ENCODE data around the gene ALKBH5.

ALKBH5 gene

GRCh38 chr17:18245038-18245776, 61.6 kb downstream of the ALKBH5 start:
- DNase-seq (ENCODE audit: low read depth), result no peak

DNA sequence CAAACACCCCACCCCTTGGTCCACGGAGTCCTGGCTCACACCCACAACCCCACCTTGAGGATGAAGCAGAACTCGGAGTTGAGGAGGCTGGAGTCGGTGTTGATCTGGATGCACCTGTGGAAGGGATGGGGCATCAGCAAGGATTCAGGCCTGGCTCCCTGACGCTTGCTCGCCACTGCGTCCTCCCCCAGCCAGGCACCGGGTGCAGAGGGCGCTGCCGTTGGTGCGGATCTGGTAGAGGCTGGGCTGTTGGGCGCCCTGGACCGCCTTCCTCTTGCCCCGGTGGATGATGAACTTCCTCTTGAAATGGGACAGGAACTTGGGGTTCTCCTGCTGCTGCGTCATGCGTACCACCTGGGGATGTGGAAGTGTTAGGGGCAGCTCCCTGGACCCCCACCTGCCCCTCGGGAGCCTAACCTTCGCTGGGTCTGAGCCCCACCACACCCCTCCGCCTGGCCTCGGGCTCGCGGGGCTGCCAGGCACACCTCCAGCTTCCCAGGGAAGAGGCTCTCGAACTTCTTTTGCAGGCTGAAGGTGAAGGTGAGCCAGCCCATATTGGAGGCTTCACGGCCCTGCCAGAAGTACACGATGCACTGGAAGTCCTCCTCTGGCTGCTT, 62.6 kb downstream of the ALKBH5 start:
- no peak for DNase-seq (ENCODE audit: low read depth)

GRCh38 chr17:18246880-18247612, 63.4 kb downstream of the ALKBH5 start:
- no peak for DNase-seq (ENCODE audit: low read depth)

GRCh38 chr17:18247613-18248001, 64.0 kb downstream of the ALKBH5 start:
- no peak for DNase-seq (ENCODE audit: low read depth)

DNA sequence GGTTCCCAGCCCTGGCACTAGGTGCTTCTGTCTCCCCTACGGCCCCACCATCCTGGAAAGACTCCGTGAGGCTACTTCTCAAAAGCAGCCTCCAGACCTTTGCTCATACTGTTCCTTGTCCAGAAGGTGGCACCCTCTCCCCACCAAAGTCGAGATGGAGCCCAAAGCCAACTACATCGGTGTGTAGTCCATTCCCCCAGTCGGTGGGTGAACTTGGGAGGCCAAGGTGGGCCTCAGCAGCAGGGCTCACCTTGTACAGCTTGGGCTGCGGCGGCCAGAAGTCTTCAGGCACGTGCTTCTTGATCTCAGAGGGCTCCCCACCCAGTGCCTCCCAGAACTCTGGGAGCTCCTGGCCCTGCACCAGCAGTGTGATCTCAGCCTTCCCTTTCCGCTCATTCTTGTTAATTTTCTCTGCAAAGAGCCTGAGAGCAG, 64.7 kb downstream of the ALKBH5 start:
- peak; percentile 44 for DNase-seq (ENCODE audit: low read depth)

- no peak for DNase-seq (ENCODE audit: low read depth)
These were observed 65.2 kb downstream of the ALKBH5 start for GRCh38 chr17:18248811-18249210.

- DNase-seq (ENCODE audit: low read depth), result no peak
These were observed 66.6 kb downstream of the ALKBH5 start for GRCh38 chr17:18250259-18250658.

DNA sequence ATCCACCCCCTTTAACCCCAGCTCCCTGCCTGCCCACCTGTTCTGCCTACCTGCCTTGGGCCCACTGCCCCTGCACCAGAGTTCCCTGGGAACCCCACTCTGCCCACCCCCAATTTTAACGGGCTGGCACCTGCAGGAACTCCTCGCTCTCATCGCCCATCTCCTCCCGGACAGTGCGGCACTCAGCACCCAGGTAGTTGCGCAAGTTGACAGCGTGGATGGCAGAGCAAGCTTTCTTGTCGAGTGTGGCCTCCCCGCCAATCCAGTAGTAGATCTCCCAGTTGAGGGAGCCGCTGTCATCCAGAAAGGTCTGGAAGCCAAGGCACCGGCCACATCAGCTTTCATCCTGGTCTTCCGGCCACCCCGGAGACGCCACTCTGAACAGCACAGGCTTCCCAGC, 67.1 kb downstream of the ALKBH5 start:
- no peak for DNase-seq (ENCODE audit: low read depth)

DNA sequence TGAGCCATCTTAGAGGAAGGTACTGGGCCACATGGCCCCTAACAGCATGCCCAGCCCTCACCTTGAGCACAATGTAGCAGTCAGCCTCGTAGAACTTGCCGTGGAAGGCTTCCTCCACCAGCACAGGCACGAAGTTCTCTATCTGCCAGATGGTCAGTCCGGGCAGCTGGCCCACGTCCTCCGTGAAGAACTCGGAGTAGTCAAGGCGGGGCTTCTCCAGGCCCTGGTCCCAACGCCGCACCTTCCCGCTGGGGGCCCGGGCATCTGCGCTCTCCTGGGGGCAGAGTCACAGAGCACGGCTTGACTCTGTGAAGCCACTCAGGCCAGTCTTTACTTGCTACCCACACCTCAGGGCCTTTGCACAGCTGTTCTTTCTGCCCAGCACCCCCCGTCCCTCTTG, 67.6 kb downstream of the ALKBH5 start:
- DNase-seq (ENCODE audit: low read depth), result no peak

- DNase-seq (ENCODE audit: low read depth), result no peak
These were observed 68.5 kb downstream of the ALKBH5 start for GRCh38 chr17:18252160-18252559.

DNA sequence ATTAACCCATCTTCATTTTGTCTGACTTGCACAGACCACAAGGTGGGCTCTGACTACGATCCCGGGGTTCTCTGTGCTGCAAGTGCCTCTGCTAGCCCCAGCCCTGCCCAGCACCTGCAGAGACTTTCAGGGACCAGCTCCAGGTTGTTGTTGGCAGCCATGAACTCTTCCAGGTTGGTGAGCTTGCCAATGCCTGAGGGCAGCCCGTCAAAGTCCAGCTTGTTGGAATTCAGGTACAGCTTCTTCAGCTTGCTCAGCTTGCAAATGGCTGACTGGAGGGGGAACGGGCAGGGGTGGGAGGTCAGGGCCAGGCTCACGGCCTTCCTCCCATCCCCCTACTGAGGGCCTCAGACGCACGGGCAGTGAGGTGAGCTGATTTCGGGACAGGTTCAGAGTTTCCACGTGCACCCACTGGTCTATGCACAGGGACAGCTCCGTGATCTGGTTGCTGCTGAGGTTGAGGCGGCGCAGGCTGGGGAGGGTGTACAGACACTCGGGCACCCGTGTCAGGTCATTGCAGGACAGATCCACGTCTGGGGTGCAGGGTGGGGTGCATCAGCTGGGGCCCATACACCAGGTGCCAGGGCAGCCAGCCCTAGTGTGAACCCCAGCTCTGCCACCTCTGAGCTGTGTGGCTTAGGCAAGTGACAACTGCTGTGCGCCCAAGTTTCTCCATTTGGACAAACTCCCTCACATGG, 69.7 kb downstream of the ALKBH5 start:
- DNase-seq (ENCODE audit: low read depth), result no peak

GRCh38 chr17:18253947-18254821, 70.6 kb downstream of the ALKBH5 start:
- no peak for DNase-seq (ENCODE audit: low read depth)

DNA sequence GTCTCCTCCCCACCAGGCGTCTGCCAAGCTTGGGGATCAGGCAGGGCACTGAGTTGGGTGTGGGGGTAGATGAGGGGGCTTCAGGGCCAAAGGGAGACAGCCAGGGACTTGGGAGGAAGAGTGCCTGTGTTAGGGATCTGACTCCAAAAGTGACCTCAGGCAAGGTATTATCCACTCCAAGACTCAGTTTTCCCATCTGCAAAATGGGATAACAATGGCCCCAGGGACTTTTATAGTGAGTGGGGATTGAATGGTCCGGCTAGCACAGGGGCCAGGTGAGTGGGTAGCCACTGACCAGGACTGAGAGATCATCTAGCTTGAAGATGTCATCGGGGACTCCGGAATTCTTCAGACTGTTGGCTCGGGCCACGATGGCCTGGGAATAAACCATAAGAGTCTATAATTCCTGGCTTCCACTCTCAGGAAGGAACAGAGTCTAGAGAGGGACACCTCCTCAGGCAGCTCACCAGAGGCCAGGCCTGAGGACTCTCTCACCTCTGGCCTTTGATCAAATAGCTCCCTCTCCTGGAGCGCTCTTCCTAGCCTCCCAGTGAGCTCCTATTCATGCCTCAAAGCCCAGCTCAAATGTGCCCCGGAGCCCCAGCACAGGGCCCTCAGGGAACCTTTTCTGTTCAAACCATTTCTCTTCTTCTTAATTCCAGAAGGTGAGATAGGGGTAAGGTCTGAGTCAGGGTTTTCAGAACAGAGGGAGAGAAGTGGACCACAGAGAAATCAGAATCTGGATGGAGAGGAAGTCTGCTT, 71.4 kb downstream of the ALKBH5 start:
- DNase-seq (ENCODE audit: low read depth), result no peak

DNA sequence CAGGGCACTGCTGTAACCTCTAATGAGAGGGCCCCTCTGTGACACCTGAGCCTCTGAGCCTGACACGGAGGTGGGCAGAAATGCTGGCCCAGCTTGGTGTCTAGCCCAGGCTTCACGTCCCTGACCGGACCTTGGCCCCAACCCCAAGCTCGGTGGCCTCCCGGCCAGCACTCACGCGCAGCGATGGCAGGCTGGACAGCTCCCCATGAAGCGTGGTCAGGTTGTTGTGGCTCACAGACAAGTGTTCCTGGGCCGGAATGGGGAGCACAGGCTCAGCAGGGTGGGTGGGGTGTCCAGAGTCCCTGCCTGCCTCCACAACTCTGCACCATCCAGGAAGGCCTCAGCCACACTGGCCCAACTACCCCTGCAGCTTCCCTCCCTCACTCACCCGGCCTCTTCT, 72.7 kb downstream of the ALKBH5 start:
- no peak for DNase-seq (ENCODE audit: low read depth)

- DNase-seq (ENCODE audit: low read depth), result no peak
These were observed 73.1 kb downstream of the ALKBH5 start for GRCh38 chr17:18256776-18257175.

DNA sequence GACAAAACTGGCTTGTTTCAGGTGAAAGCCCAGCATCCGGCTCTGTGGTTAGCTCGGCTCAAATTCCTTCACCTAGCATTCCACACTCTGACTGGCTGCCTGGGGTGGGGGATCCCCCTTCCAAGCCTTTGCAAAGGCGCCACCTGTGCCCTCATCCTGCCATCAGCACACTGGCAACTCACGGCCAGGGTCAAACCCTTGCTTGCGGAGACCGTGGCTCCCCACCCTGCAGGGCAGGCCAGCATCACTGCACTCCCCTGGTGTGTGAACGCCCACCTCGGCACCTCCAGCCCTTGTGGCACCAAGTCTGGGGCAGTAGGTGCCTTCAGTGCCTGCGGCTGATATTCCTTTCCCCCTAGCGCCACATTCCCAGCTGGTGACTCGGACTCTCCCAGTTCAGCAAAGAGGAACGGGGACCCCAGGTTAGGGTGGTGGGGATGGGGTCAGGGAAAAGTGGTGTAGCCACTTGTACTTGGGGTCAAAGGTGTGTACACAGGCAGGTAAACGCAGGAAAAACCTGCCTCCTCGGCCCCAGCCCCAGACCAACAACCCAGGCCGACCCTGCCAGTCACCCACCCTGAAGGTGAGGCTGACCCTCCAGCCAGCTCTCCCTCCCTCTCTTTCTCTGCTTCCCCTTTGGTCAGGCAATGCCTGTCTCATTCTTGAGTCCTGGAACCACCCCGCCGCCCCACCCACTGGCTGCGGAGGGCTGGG, 73.8 kb downstream of the ALKBH5 start:
- DNase-seq (ENCODE audit: low read depth), result no peak

- DNase-seq (ENCODE audit: low read depth), result no peak
These were observed 74.3 kb downstream of the ALKBH5 start for GRCh38 chr17:18257982-18258355.

GRCh38 chr17:18258356-18259038, 74.9 kb downstream of the ALKBH5 start, which contains the start of gene FLII:
TSS of gene FLII (minus strand) at chr17:18258738. CDS start at chr17:18258690, 48 bp downstream.
- no peak for DNase-seq (ENCODE audit: low read depth)
